H1 (cell line): ENCODE data around the gene CAP2. TPM values are rescaled to one million over a fixed set of nuclear protein-coding genes. Genes with fewer than 3 reads are reported as not detected.

Experiments
- CTCF ChIA-PET: fragments of 300-600 bp; sonication (Branson Sonifier 250); formaldehyde crosslinking; loops from one replicate; lab custom pipeline; 2021; ENCODE audit not compliant: partially characterized antibody; lab: Charles Lee
- POLR2A ChIA-PET: fragments of 300-600 bp; sonication (Branson Sonifier 250); formaldehyde crosslinking; loops from one replicate; lab custom pipeline; 2021; ENCODE audit warnings: inconsistent platforms; ENCODE audit not compliant: partially characterized antibody; lab: Charles Lee
- DNase-seq, 2 experiments: peaks; one replicate each; pipeline versions ENCODE4 v3.0.0 to v3.0.0-alpha.2; 2010 to 2022; ENCODE audit warnings: low spot score in 2 of 2, low read depth in 1 of 2, mixed read lengths in 1 of 2
- FAIRE-seq: peaks from 2 replicates; lab custom pipeline; 2011; peaks lifted over from hg19 to GRCh38; lab: Jason Lieb, UNC
- H2AFZ ChIP-seq: 2 replicates; pipeline ENCODE4 v1.8.1; 2012; ENCODE audit warnings: low read length, inconsistent platforms
- H2AK5ac ChIP-seq: 2 replicates; pipeline ENCODE4 v1.6.1; 2013; ENCODE audit warnings: low read depth, low read length
- H2BK120ac ChIP-seq: replicated peaks from 2 replicates; pipeline ENCODE3; 2013; ENCODE audit warnings: low read depth, low read length, inconsistent platforms
- H2BK12ac ChIP-seq: 2 replicates; pipeline ENCODE4 v1.6.1; 2013; ENCODE audit warnings: low read depth, low read length
- H2BK15ac ChIP-seq: 2 replicates; pipeline ENCODE4 v1.6.1; 2013; ENCODE audit warnings: low read length
- H2BK20ac ChIP-seq: 2 replicates; pipeline ENCODE4 v1.6.1; 2013; ENCODE audit warnings: low read length
- H2BK5ac ChIP-seq: 2 replicates; pipeline ENCODE4 v1.6.1; 2013; ENCODE audit warnings: low read depth, low read length
- H3K14ac ChIP-seq: 2 replicates; pipeline ENCODE4 v1.6.1; 2013; ENCODE audit warnings: inconsistent platforms; ENCODE audit not compliant: insufficient read length
- H3K18ac ChIP-seq: 2 replicates; pipeline ENCODE4 v1.6.1; 2013; ENCODE audit warnings: low read length; ENCODE audit errors: extremely low read depth
- H3K23ac ChIP-seq: 2 replicates; pipeline ENCODE4 v1.6.1; 2013; ENCODE audit warnings: inconsistent platforms; ENCODE audit not compliant: insufficient read length
- H3K23me2 ChIP-seq: 2 replicates; pipeline ENCODE4 v1.6.1; 2013; ENCODE audit warnings: low read depth, low read length
- H3K27ac ChIP-seq: 2 replicates; pipeline ENCODE4 v1.6.1; 2011; ENCODE audit warnings: low read depth, low read length, inconsistent platforms
- H3K27me3 ChIP-seq, 4 experiments: replicated peaks in 1 of 4; 1 replicate in 1 of 4; 2 replicates in 3 of 4; pipeline versions ENCODE4 v1.6.1 to v1.8.1; 2011 to 2013; ENCODE audit warnings: low read length in 3 of 4, mild to moderate bottlenecking in 3 of 4, inconsistent platforms in 2 of 4, mixed read lengths in 2 of 4, moderate library complexity in 1 of 4; ENCODE audit not compliant: control insufficient read depth in 3 of 4, insufficient read depth in 3 of 4; ENCODE audit errors: extremely low read depth in 1 of 4
- H3K36me3 ChIP-seq, 4 experiments: 2 replicates each; pipeline versions ENCODE4 v1.6.1 to v1.8.1; 2011 to 2013; ENCODE audit warnings: mild to moderate bottlenecking in 4 of 4, low read length in 3 of 4, moderate library complexity in 2 of 4, control low read depth in 1 of 4, inconsistent platforms in 1 of 4; ENCODE audit not compliant: insufficient read depth in 4 of 4, control insufficient read depth in 2 of 4
- H3K4ac ChIP-seq: replicated peaks from 2 replicates; pipeline ENCODE3; 2013; ENCODE audit warnings: low read length, low read depth, mixed read lengths, inconsistent platforms; ENCODE audit not compliant: insufficient read length
- H3K4me1 ChIP-seq, 4 experiments: replicated peaks in 1 of 4; 1 replicate in 1 of 4; 2 replicates in 3 of 4; pipeline versions ENCODE4 v1.6.1 to v1.8.1; 2011 to 2013; ENCODE audit warnings: low read length in 3 of 4, inconsistent platforms in 2 of 4, mixed read lengths in 1 of 4; ENCODE audit not compliant: insufficient read depth in 4 of 4, control insufficient read depth in 3 of 4
- H3K4me2 ChIP-seq, 2 experiments: 2 replicates each; pipeline versions ENCODE4 v1.6.1 to v1.8.1; 2011 to 2013; ENCODE audit warnings: low read depth in 2 of 2, low read length in 2 of 2, control low read depth in 1 of 2, inconsistent platforms in 1 of 2, mild to moderate bottlenecking in 1 of 2; ENCODE audit not compliant: insufficient read depth in 1 of 2
- H3K4me3 ChIP-seq, 4 experiments: fragments of 200-600, 300-600 bp in 1 of 4; sonication (generic), shearing (Covaris generic), sonication (Bioruptor Twin) in 1 of 4; 2 replicates each; pipeline versions ENCODE4 v1.5.1 to v1.8.1; 2011 to 2016; ENCODE audit warnings: low read length in 4 of 4, low read depth in 3 of 4, control low read depth in 2 of 4, inconsistent platforms in 2 of 4, mild to moderate bottlenecking in 2 of 4, mixed read lengths in 1 of 4, moderate library complexity in 1 of 4; ENCODE audit not compliant: insufficient read depth in 2 of 4; ENCODE audit errors: extremely low read depth in 1 of 4
- H3K56ac ChIP-seq: replicated peaks from 2 replicates; pipeline ENCODE3; 2013; ENCODE audit warnings: low read depth, mild to moderate bottlenecking, mixed read lengths, low read length, inconsistent platforms; ENCODE audit not compliant: insufficient read length
- H3K79me1 ChIP-seq: 2 replicates; pipeline ENCODE4 v1.6.1; 2013; ENCODE audit warnings: low read depth, low read length, control low read depth
- H3K79me2 ChIP-seq, 2 experiments: 2 replicates each; pipeline versions ENCODE4 v1.6.1 to v1.8.1; 2012 to 2013; ENCODE audit warnings: low read length in 2 of 2, mild to moderate bottlenecking in 2 of 2, inconsistent platforms in 1 of 2; ENCODE audit not compliant: insufficient read depth in 2 of 2, control insufficient read depth in 1 of 2
- H3K9ac ChIP-seq, 4 experiments: replicated peaks in 1 of 4; 1 replicate in 1 of 4; 2 replicates in 3 of 4; pipeline versions ENCODE4 v1.6.1 to v1.8.1; 2011 to 2013; ENCODE audit warnings: low read depth in 3 of 4, low read length in 3 of 4, control low read depth in 2 of 4, mild to moderate bottlenecking in 2 of 4, moderate library complexity in 2 of 4, inconsistent platforms in 1 of 4; ENCODE audit errors: extremely low read depth in 1 of 4
- H3K9me3 ChIP-seq, 2 experiments: 2 replicates each; pipeline versions ENCODE4 v1.6.1 to v1.8.1; 2012 to 2013; ENCODE audit warnings: mild to moderate bottlenecking in 2 of 2, moderate library complexity in 2 of 2, control low read depth in 1 of 2, inconsistent platforms in 1 of 2, low read depth in 1 of 2, low read length in 1 of 2, mixed read lengths in 1 of 2; ENCODE audit not compliant: insufficient read depth in 2 of 2
- H4K20me1 ChIP-seq, 2 experiments: replicated peaks in 1 of 2; 2 replicates each; pipeline versions ENCODE3 to v1.8.1; 2011 to 2013; ENCODE audit warnings: inconsistent platforms in 2 of 2, low read length in 2 of 2, mild to moderate bottlenecking in 1 of 2; ENCODE audit not compliant: insufficient read depth in 2 of 2, control insufficient read depth in 1 of 2
- H4K5ac ChIP-seq: 2 replicates; pipeline ENCODE4 v1.6.1; 2013; ENCODE audit warnings: low read length, low read depth, mixed read lengths, inconsistent platforms; ENCODE audit not compliant: insufficient read length
- H4K8ac ChIP-seq: 2 replicates; pipeline ENCODE4 v1.8.0; 2013; ENCODE audit warnings: mild to moderate bottlenecking, moderate library complexity, low read length, inconsistent platforms; ENCODE audit not compliant: insufficient read depth; ENCODE audit errors: extremely low read depth
- H4K91ac ChIP-seq: replicated peaks from 2 replicates; pipeline ENCODE3; 2013; ENCODE audit warnings: low read length, mixed read lengths, inconsistent platforms; ENCODE audit not compliant: insufficient read length
- CBX5 ChIP-seq: fragments of 300-800, 300-1000 bp; sonication (generic); IDR thresholded peaks from 2 replicates; pipeline ENCODE4 v1.7.1; 2016; ENCODE audit warnings: antibody characterized with exemption, low read length, low read depth
- EP300 ChIP-seq, 2 experiments: IDR thresholded peaks; 1 replicate in 1 of 2; 2 replicates in 1 of 2; pipeline ENCODE4 v1.6.1; 2011 to 2012; ENCODE audit warnings: low read depth in 2 of 2, low read length in 2 of 2, mild to moderate bottlenecking in 2 of 2, borderline replicate concordance in 1 of 2, inconsistent platforms in 1 of 2, moderate library complexity in 1 of 2
- EZH2 ChIP-seq: fragments of 200-600 bp; sonication (generic); IDR thresholded peaks from 2 replicates; pipeline ENCODE4 v1.7.1; 2012; ENCODE audit warnings: low read depth, mild to moderate bottlenecking, moderate library complexity, low read length, inconsistent platforms; ENCODE audit not compliant: severe bottlenecking
- JUND ChIP-seq: IDR thresholded peaks from 2 replicates; pipeline ENCODE4 v1.6.1; 2011; ENCODE audit warnings: mild to moderate bottlenecking, improper control_type of control experiment, low read length
- KDM4A ChIP-seq: IDR thresholded peaks from one replicate; pipeline ENCODE4 v1.7.1; 2012; ENCODE audit warnings: low read depth, mild to moderate bottlenecking, moderate library complexity, low read length, inconsistent platforms; ENCODE audit not compliant: severe bottlenecking
- TBP ChIP-seq: IDR thresholded peaks from 2 replicates; pipeline ENCODE4 v1.6.1; 2011; ENCODE audit warnings: low read depth, low read length, improper control_type of control experiment
- WGBS, 2 experiments: shearing (Covaris generic) in 1 of 2; methylation state at CpG; one replicate each; pipeline versions ENCODE4 v1.1.6 to v1.1.7; 2013 to 2015; ENCODE audit warnings: low lambda C conversion rate in 2 of 2, mixed read lengths in 2 of 2, inconsistent platforms in 1 of 2, low coverage in 1 of 2, missing lambda C conversion rate in 1 of 2; ENCODE audit not compliant: insufficient replicate concordance in 2 of 2, insufficient coverage in 1 of 2, insufficient read length in 1 of 2; ENCODE audit errors: extremely low coverage in 1 of 2, missing lambda C conversion rate in 1 of 2; 5-methylcytosine and 5-hydroxymethylcytosine counted together
- polyA plus RNA-seq, 7 experiments: library from polyadenylated mRNA; depleted of rRNA in 3 of 7; stranded (reverse) in 5 of 7; unstranded in 2 of 7; fragments of >200 nt in 5 of 7; fragments of 200-250 nt in 2 of 7; gene quantifications; 1 replicate in 5 of 7; 2 replicates in 1 of 7; 4 replicates in 1 of 7; pipeline versions ENCODE4 v1.2.1 to v1.2.3, GENCODE V29; 2011 to 2013; ENCODE audit warnings: missing spikeins in 2 of 7, mixed read lengths in 2 of 7
- total RNA-seq: library from RNA; stranded (reverse); fragmentation: NEBNext Ultra II Directional; extraction: Animal tissue kit (Norgen Biotek cat#: 25700); gene quantifications from 2 replicates; pipeline ENCODE4 v1.2.1, GENCODE V29; 2021

CAP2 gene
- total and polyA plus RNA-seq, 2 of the 8 experiments (the other 6 are each of a cell fraction or from before 2014, with no cell fraction given) = 7.2 to 10.0 TPM

DNA sequence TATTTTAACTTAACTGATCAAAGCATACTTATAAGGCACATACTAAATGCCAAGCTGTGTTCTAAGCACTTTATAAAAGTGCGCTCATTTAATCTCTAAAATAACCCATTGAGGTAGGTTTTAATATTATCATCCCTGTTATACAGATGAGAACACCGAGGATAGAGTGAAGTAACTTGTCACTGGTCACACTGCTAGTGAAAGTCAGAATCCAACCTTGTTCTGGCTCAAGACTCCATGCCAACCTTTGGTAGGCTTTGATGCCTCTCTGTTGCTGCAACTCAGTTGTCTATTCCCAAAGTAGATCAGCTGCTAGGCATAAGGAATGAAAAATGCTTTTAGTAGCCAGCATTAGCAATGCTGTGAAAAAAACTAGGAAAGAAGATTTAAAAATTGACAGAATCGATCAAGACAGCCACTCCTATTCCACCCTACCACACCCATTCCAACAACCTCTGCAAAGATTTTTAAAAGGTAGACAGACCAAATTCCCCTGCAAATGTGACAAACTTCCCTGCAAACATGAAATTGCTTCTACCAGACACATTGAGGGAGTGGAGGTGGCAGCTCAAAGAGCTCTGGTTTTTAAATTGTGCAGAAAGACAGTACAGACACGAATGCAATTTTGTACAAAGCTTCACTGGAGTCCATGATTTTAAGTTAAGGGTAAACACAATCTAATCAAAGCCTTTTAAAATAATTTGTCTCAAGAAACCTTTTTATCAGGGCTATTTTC lies 39.8 kb upstream of the CAP2 start:
- FAIRE-seq (no peak), DNase-seq (no peak)
- Histone ChIP-seq H3K27me3 (no peaks in the 10 kb centered on the region), H2BK5ac (no peak overlapping the region), H2BK15ac (no peak overlapping the region), H2BK20ac (no peak overlapping the region), H2AFZ (no peak overlapping the region), H3K56ac (no peak overlapping the region), H3K4me2 (no peak overlapping the region), H4K20me1 (no peaks in the 10 kb centered on the region), H3K36me3 (no peaks in the 10 kb centered on the region), H3K79me1 (no peaks in the 10 kb centered on the region), H3K9ac (no peak overlapping the region), H3K14ac (no peak overlapping the region), H3K79me2 (no peaks in the 10 kb centered on the region), H3K23ac (no peak overlapping the region), H4K5ac (no peak overlapping the region), H4K91ac (no peak overlapping the region), H2BK120ac (no peak overlapping the region), H3K4me3 (no peak overlapping the region), H4K8ac (no peak overlapping the region), H3K4ac (no peak overlapping the region), H2BK12ac (no peak overlapping the region), H2AK5ac (no peak overlapping the region), H3K27ac (no peak overlapping the region), H3K23me2 (no peaks in the 10 kb centered on the region), H3K18ac (no peak overlapping the region), H3K9me3 (no peaks in the 10 kb centered on the region), H3K4me1 (no peaks in the 10 kb centered on the region)
- WGBS, 2 experiments = 93% methylated on average over 4 of the region's 4 CpGs; no CpG with 5 or more reads in 1 of the 2 experiments
- TF ChIP-seq KDM4A (no peak), CBX5 (no peak), EP300 (IDR thresholded peaks at IDR 0.05; ENCODE audit: borderline replicate concordance in 1 of 2, low read depth in 2 of 2, low read length in 2 of 2) (no peak), TBP (no peak), EZH2 (no peak), JUND (no peak)
- ChIA-PET CTCF (interaction anchor here (2.4 kb wide), 1 partner anchor 7 kb away, joined by 6 read pairs; no protein-coding TSS in a partner anchor), POLR2A (no interaction called here)
